ENCODE measurements around the gene ZNF729. TPM values are rescaled to one million over a fixed set of nuclear protein-coding genes. Genes with fewer than 3 reads are reported as not detected.
"Not testable (repeated sequence)": the region's sequence is repeated elsewhere in the genome, so short reads cannot be mapped to it uniquely, and the experiment has no call there.

Gene ZNF729
- total RNA-seq, 6 experiments from 2014 or later = not detected

DNA sequence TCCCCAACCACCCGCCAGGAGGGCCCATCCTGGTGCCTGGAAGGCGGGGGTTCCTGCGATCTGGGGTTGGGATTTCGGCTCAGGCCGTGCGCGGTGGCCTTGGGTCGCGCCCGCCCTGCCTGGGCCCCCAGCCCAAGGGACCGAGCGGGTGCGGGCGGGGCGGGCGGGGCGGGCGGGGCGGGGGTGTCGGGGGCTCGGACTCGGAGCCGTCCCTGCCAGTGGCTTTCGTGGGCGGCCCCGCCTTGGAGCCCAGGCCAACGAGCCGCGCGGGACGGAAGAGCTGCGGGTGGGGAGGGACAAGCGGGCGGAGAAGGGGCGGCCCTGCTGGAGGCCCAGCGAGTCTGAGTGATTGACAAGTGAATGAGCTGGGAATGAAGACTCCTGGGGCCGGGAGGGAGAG lies 24.6 kb upstream of the ZNF729 start:
- Histone ChIP-seq H3K9me3 (no peaks in the 10 kb centered on the region), H3K4me3 (no peak overlapping the region), H3K4me1 (no peaks in the 10 kb centered on the region), H3K27ac (no peak overlapping the region), H3K36me3 (no peaks in the 10 kb centered on the region), H3K27me3 (no peaks in the 10 kb centered on the region)
- no peak for DNase-seq
- no peak for ATAC-seq
- TF ChIP-seq POLR2A (IDR thresholded peaks at IDR 0.05) (no peak), CTCF (IDR thresholded peaks at IDR 0.05) (no peak)
- intact Hi-C loops (cut with DNase I) = no loop called here
- 14% methylated on average over 26 of the region's 37 CpGs for WGBS (ENCODE audit: insufficient coverage, low coverage, low lambda C conversion rate, missing lambda C conversion rate)

DNA sequence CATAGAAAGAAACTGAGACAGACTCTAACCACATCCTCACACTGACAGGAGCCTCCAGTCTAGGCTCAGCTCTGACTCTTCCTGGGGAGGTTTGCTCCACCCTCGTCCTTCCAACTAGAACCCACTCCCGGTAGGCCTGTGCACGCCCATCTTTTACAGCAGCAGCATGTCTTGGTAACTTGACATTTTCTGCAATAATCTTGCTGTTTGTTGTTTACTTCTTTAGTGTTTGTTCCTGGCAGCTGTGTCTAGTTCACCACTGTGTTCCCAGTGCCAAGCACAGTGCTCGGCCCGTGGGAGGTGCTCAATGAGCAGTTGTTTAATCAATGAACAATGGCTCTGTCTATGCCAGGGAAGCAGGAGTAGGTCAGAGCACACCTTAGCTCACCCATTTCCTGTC lies 23.1 kb upstream of the ZNF729 start:
- DNase-seq (no peak), ATAC-seq (no peak)
- no peak overlapping the region for H3K4me3 ChIP-seq
- H3K27me3 ChIP-seq = no peaks in the 10 kb centered on the region
- WGBS (ENCODE audit: insufficient coverage, low coverage, low lambda C conversion rate, missing lambda C conversion rate) = 67% methylated on average over 5 of the region's 5 CpGs
- H3K36me3 ChIP-seq = no peaks in the 10 kb centered on the region
- no peaks in the 10 kb centered on the region for H3K9me3 ChIP-seq
- H3K4me1 ChIP-seq = no peaks in the 10 kb centered on the region
- intact Hi-C loops (cut with DNase I) = no loop called here
- no peak overlapping the region for H3K27ac ChIP-seq
- TF ChIP-seq CTCF (IDR thresholded peaks at IDR 0.05) (no peak), POLR2A (IDR thresholded peaks at IDR 0.05) (no peak)

DNA sequence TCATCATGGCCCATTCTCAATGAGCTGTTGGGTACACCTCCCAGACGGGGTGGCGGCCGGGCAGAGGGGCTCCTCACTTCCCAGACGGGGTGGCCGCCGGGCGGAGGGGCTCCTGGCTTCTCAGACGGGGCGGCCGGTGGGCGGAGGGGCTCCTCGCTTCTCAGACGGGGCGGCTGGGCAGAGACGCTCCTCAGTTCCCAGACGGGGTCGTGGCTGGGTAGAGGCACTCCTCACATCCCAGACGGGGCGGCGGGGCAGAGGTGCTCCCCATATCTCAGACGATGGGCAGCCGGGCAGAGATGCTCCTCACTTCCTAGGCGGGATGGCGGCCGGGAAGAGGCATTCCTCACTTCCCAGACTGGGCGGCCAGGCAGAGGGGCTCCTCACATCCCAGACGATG lies 35.3 kb downstream of the ZNF729 start:
- 91% methylated on average over 7 of the region's 27 CpGs for WGBS (ENCODE audit: insufficient coverage, low coverage, low lambda C conversion rate, missing lambda C conversion rate)
- H3K27me3 ChIP-seq; H3K27ac ChIP-seq; intact Hi-C loops (cut with DNase I); DNase-seq; H3K9me3 ChIP-seq; ATAC-seq; H3K4me1 ChIP-seq; H3K36me3 ChIP-seq; H3K4me3 ChIP-seq: not testable (repeated sequence)

DNA sequence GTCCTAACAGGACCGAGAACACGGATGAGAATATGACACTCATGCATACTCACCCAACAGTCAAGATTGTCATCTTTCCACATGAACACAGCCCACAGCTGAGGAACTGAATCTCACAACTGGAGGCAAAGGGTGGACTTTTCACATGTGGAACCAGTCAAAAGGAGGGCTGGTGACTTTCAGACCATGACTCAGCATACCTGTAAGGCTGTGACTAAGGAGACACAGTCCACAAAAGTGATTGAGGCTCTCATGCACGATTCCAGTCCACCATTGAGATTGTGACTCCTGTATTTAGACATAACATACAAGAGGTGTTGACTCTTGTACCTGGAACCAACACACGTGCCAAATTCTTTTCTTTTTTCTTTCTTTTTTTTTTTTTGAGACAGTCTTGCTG lies 40.0 kb downstream of the ZNF729 start:
- intact Hi-C loops (cut with DNase I) = no loop called here
- Histone ChIP-seq H3K9me3 (peaks cover 0 to 6% (median 0%) of the 10 kb centered on the region in 4 donors), H3K27me3 (no peaks in the 10 kb centered on the region), H3K27ac (no peak overlapping the region), H3K36me3 (no peaks in the 10 kb centered on the region), H3K4me3 (no peak overlapping the region), H3K4me1 (no peaks in the 10 kb centered on the region)
- ATAC-seq (no peak), DNase-seq (no peak)
- TF ChIP-seq POLR2A (IDR thresholded peaks at IDR 0.05) = no peak
- no peak for TF ChIP-seq CTCF (IDR thresholded peaks at IDR 0.05)
- WGBS (ENCODE audit: insufficient coverage, low coverage, low lambda C conversion rate, missing lambda C conversion rate) = 65% methylated on average over 4 of the region's 4 CpGs

DNA sequence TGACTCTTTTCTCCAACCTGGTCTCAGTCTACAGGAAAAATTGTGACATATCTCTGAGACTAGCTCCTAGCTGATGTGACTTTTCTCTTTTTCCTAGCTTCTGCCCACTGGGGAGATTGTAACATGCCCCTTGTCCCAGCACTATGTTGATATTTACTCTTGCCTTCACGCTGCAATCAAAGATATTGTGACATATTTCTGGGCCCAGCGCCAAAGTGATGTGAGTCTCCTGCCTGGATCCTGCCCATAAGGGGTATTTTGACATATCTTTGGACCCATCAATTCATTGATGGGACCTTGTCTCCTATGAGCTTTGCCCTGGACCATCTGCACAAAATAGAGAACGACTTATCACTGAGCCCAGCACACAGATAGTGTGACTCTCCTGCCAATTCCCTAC lies 41.1 kb downstream of the ZNF729 start:
- H3K27ac ChIP-seq = no peak overlapping the region

More for the DNA sequence above, 41.1 kb downstream of the ZNF729 start:
- WGBS (ENCODE audit: insufficient coverage, low coverage, low lambda C conversion rate, missing lambda C conversion rate) = 27% methylated on average over 2 of the region's 3 CpGs
- no peak for TF ChIP-seq CTCF (IDR thresholded peaks at IDR 0.05)
- Histone ChIP-seq H3K27me3 (no peaks in the 10 kb centered on the region), H3K4me3 (no peak overlapping the region), H3K9me3 (peaks cover 0 to 6% (median 0%) of the 10 kb centered on the region in 4 donors), H3K4me1 (no peaks in the 10 kb centered on the region), H3K36me3 (no peaks in the 10 kb centered on the region)
- intact Hi-C loops (cut with DNase I) = no loop called here
- DNase-seq (peak in 1 of 3 donors; percentile 45), ATAC-seq (no peak)
